HG02884 (cell line): ENCODE results near the gene PCP4.

ENCODE experiments used
- ATAC-seq: cut with Tn5 transposase; IDR thresholded peaks from one replicate; pipeline ENCODE4 v1.9.1; 2021; ENCODE audit warnings: mild to moderate bottlenecking, moderate library complexity; ENCODE audit not compliant: unreplicated experiment

PCP4 gene

GRCh38 chr21:39867198-39867650 is at the start of gene PCP4:
Gene PCP4, plus strand, starts transcription at chr21:39867438. Its CDS starts 64 bp downstream, at chr21:39867502.
- ATAC-seq, result no peak

GRCh38 chr21:39818557-39818956 is 48.7 kb upstream of the PCP4 start:
- ATAC-seq, result no peak

GRCh38 chr21:39822042-39822441 is 45.2 kb upstream of the PCP4 start:
- ATAC-seq, result no peak

GRCh38 chr21:39825250-39825649 is 42.0 kb upstream of the PCP4 start:
- ATAC-seq, result no peak

GRCh38 chr21:39834543-39834942 is 32.7 kb upstream of the PCP4 start:
- no peak for ATAC-seq

- no peak for ATAC-seq
Observed at GRCh38 chr21:39837861-39838359, 29.3 kb upstream of the PCP4 start.

- ATAC-seq, result no peak
Observed at GRCh38 chr21:39840373-39841097, 26.7 kb upstream of the PCP4 start.

GRCh38 chr21:39842741-39843459 is 24.3 kb upstream of the PCP4 start:
- no peak for ATAC-seq

- ATAC-seq, result no peak
Observed at GRCh38 chr21:39843483-39843882, 23.8 kb upstream of the PCP4 start.

GRCh38 chr21:39843916-39844315 is 23.3 kb upstream of the PCP4 start:
- ATAC-seq, result no peak

GRCh38 chr21:39845571-39846130 is 21.6 kb upstream of the PCP4 start:
- ATAC-seq, result no peak

- no peak for ATAC-seq
Observed at GRCh38 chr21:39847877-39848276, 19.4 kb upstream of the PCP4 start.

- ATAC-seq, result no peak
Observed at GRCh38 chr21:39849014-39849655, 18.1 kb upstream of the PCP4 start.

GRCh38 chr21:39850333-39850732 is 16.9 kb upstream of the PCP4 start:
- no peak for ATAC-seq

- ATAC-seq, result no peak
Observed at GRCh38 chr21:39851002-39851618, 16.1 kb upstream of the PCP4 start.

- no peak for ATAC-seq
Observed at GRCh38 chr21:39852021-39852721, 15.1 kb upstream of the PCP4 start.

- no peak for ATAC-seq
Observed at GRCh38 chr21:39852726-39853500, 14.3 kb upstream of the PCP4 start.

GRCh38 chr21:39854572-39854971 is 12.7 kb upstream of the PCP4 start:
- no peak for ATAC-seq

GRCh38 chr21:39855595-39855994 is 11.6 kb upstream of the PCP4 start:
- no peak for ATAC-seq

- no peak for ATAC-seq
Observed at GRCh38 chr21:39860600-39860999, 6.6 kb upstream of the PCP4 start.
